Loucy (cell line): ENCODE measurements around the gene FGF12.

Experiments used
- H2AFZ ChIP-seq: fragments of 200-600 bp; sonication (generic); 2 replicates; pipeline ENCODE4 v1.6.0; 2016; ENCODE audit warnings: antibody characterized with exemption, mild to moderate bottlenecking, low read length, moderate library complexity
- H3F3A ChIP-seq: fragments of 200-600 bp; 2 replicates; pipeline ENCODE4 v1.6.0; 2016; ENCODE audit warnings: antibody characterized with exemption, low read depth, mild to moderate bottlenecking
- H3K27me3 ChIP-seq: fragments of 200-600 bp; sonication (generic); 2 replicates; pipeline ENCODE4 v1.6.1; 2014; ENCODE audit warnings: low read length, mild to moderate bottlenecking; ENCODE audit not compliant: insufficient read depth, poor library complexity, severe bottlenecking
- H3K36me3 ChIP-seq: fragments of 200-600 bp; sonication (generic); 2 replicates; pipeline ENCODE4 v1.6.1; 2016; ENCODE audit warnings: low read length; ENCODE audit not compliant: insufficient read depth
- H3K4me1 ChIP-seq: fragments of 200-600 bp; sonication (generic); 2 replicates; pipeline ENCODE4 v1.5.1; 2014; ENCODE audit warnings: low read length, mild to moderate bottlenecking; ENCODE audit not compliant: insufficient read depth, poor library complexity, severe bottlenecking
- H3K4me2 ChIP-seq: fragments of 200-600 bp; sonication (generic); 2 replicates; pipeline ENCODE4 v1.6.0; 2014; ENCODE audit warnings: antibody characterized with exemption, low read length, low read depth, mild to moderate bottlenecking; ENCODE audit not compliant: poor library complexity, severe bottlenecking
- H3K4me3 ChIP-seq: fragments of 200-600 bp; sonication (generic); 2 replicates; pipeline ENCODE4 v1.5.1; 2014; ENCODE audit warnings: low read length, mild to moderate bottlenecking, mixed read lengths; ENCODE audit not compliant: poor library complexity, severe bottlenecking
- H3K79me2 ChIP-seq: fragments of 200-600 bp; sonication (generic); 2 replicates; pipeline ENCODE4 v1.6.1; 2014; ENCODE audit warnings: low read length; ENCODE audit not compliant: insufficient read depth
- H3K9ac ChIP-seq: fragments of 200-600 bp; sonication (generic); 2 replicates; pipeline ENCODE4 v1.6.0; 2014; ENCODE audit warnings: mild to moderate bottlenecking, low read depth, low read length, moderate library complexity; ENCODE audit not compliant: poor library complexity, severe bottlenecking
- H3K9me2 ChIP-seq: fragments of 200-600 bp; sonication (generic); replicated peaks from 2 replicates; pipeline ENCODE4 v1.6.1; 2016; ENCODE audit warnings: low read depth, low read length, mixed read lengths
- H3K9me3 ChIP-seq: fragments of 200-600 bp; sonication (generic); 2 replicates; pipeline ENCODE4 v1.6.1; 2014; ENCODE audit warnings: mild to moderate bottlenecking, antibody characterized with exemption, low read length, low read depth; ENCODE audit not compliant: insufficient read depth
- H4K20me1 ChIP-seq: fragments of 200-600 bp; sonication (generic); 2 replicates; pipeline ENCODE4 v1.6.0; 2014; ENCODE audit warnings: antibody characterized with exemption, low read length, mild to moderate bottlenecking; ENCODE audit not compliant: insufficient read depth, poor library complexity, severe bottlenecking
- CTCF ChIP-seq: fragments of 200-600 bp; sonication (generic); conservative IDR thresholded peaks from 2 replicates; pipeline ENCODE4 v1.5.1; 2014; ENCODE audit warnings: mild to moderate bottlenecking, antibody characterized with exemption, low read length
- EZH2phosphoT487 ChIP-seq: fragments of 200-600 bp; IDR thresholded peaks from 2 replicates; pipeline ENCODE4 v1.6.1; 2018; ENCODE audit warnings: antibody characterized with exemption, mild to moderate bottlenecking, moderate library complexity, borderline replicate concordance

The FGF12 gene

DNA sequence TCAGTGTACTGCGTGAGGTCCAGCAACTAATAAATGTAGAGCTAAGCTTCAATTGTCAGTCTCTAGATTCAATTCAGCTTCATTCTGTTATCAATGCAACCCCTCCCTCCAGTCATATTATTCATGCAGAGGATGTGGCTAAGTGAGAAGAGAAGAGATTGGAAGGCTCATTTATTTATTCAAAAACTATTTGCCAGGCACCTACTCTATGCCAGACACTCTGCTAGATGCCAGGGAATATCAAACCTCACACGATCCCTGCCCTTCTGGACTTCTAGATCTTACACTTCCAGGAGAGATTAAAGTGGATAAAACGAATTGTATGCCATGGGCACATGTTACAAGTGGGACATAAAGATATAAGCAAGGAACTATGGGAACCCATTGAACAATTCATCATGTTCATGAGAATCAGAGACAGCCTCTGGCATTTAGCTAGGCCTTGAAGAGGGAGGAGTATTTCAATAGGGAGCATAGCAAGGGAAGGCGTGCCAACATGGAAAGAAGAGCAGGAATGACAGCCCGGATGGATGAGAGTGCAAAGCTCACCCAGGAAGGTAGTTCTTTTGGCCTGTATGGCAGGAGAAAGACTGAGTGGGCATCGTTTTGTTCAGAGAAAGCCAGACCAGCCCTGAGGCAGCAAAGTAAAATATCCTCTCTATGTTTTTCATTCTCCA is 75.4 kb downstream of the FGF12 start:
- TF ChIP-seq EZH2phosphoT487 (no peak), CTCF (no peak)
- Histone ChIP-seq H4K20me1 (no peaks in the 10 kb centered on the region), H3K79me2 (no peaks in the 10 kb centered on the region), H3K36me3 (no peaks in the 10 kb centered on the region), H3K27me3 (no peaks in the 10 kb centered on the region), H3K4me2 (no peak overlapping the region), H3K9me2 (no peaks in the 10 kb centered on the region), H3F3A (no peaks in the 10 kb centered on the region), H2AFZ (no peak overlapping the region), H3K4me1 (no peaks in the 10 kb centered on the region), H3K4me3 (no peak overlapping the region), H3K9ac (no peak overlapping the region), H3K9me3 (no peaks in the 10 kb centered on the region)

GRCh38 chr3:192645437-192645836 is 81.9 kb downstream of the FGF12 start:
- Histone ChIP-seq H3F3A (no peaks in the 10 kb centered on the region), H3K4me1 (no peaks in the 10 kb centered on the region), H3K4me3 (no peak overlapping the region), H3K9ac (no peak overlapping the region), H3K79me2 (no peaks in the 10 kb centered on the region), H3K9me2 (no peaks in the 10 kb centered on the region), H3K27me3 (no peaks in the 10 kb centered on the region), H2AFZ (no peak overlapping the region), H4K20me1 (no peaks in the 10 kb centered on the region), H3K4me2 (no peak overlapping the region), H3K36me3 (no peaks in the 10 kb centered on the region), H3K9me3 (no peaks in the 10 kb centered on the region)
- TF ChIP-seq EZH2phosphoT487 (no peak), CTCF (no peak)

DNA sequence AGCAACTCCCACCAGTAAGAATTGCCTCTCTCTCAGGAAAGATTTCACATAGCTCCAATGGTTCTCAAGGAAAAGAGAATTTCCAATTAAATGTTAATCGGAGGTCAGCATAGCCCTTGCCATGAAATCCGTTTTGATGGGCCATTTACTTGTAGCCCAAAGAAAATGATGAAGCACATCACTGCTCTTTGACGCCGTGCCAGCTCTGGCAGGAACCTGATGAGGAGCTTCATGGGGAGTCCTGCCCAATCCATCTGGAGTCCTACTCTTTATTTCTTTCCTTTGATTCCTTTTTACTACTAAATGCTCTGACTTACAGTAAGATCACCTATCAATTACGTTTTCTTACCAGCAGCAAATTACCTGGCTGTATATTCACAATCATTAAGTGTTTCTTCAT is 84.7 kb downstream of the FGF12 start:
- Histone ChIP-seq H3K79me2 (no peaks in the 10 kb centered on the region), H3K4me3 (no peak overlapping the region), H4K20me1 (no peaks in the 10 kb centered on the region), H3K36me3 (no peaks in the 10 kb centered on the region), H3K4me1 (no peaks in the 10 kb centered on the region), H2AFZ (no peak overlapping the region), H3K27me3 (no peaks in the 10 kb centered on the region), H3K4me2 (no peak overlapping the region), H3K9ac (no peak overlapping the region), H3F3A (no peaks in the 10 kb centered on the region), H3K9me3 (no peaks in the 10 kb centered on the region), H3K9me2 (no peaks in the 10 kb centered on the region)
- no peak for TF ChIP-seq EZH2phosphoT487

DNA sequence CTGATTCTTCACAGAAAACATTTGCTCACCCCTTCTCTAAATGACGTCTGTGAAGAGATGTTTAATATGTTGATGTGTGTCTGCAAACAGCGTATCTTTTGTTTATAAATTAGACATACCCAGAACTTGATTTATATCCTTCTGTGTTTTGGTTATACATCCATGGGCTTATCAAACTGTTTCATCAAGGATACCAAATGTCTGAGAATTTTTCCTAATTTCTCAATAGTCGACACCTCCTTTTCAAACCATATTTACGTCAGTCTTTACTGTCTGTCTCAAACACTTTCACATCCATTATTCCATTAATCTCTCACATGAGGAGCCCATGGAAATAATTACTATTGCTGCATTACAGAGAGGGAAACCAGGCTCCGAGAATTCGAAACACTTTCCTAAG is 85.4 kb downstream of the FGF12 start:
- Histone ChIP-seq H3K36me3 (no peaks in the 10 kb centered on the region), H3K9me2 (no peaks in the 10 kb centered on the region), H3F3A (no peaks in the 10 kb centered on the region), H3K4me1 (no peaks in the 10 kb centered on the region), H3K9ac (no peak overlapping the region), H3K4me3 (no peak overlapping the region), H3K4me2 (no peak overlapping the region), H3K27me3 (no peaks in the 10 kb centered on the region), H2AFZ (no peak overlapping the region), H4K20me1 (no peaks in the 10 kb centered on the region), H3K79me2 (no peaks in the 10 kb centered on the region), H3K9me3 (no peaks in the 10 kb centered on the region)
- TF ChIP-seq CTCF (no peak), EZH2phosphoT487 (no peak)
